HL-60 (cell line): Measurements from ENCODE around the gene VAMP3.

Source experiments
- DNase-seq, 2 experiments: peaks; one replicate each; pipeline ENCODE4 v3.0.0-alpha.2; 2010 to 2020; ENCODE audit warnings: low read depth in 1 of 2, low spot score in 1 of 2
- H3K27ac ChIP-seq: fragments of 250-450 bp; sonication (Bioruptor Pico); replicated peaks from 2 replicates; pipeline ENCODE4 v1.5.1; 2020; ENCODE audit warnings: mild to moderate bottlenecking, moderate library complexity
- H3K27me3 ChIP-seq: fragments of 250-450 bp; sonication (Bioruptor Pico); 2 replicates; pipeline ENCODE4 v1.5.1; 2021; ENCODE audit warnings: mild to moderate bottlenecking, moderate library complexity; ENCODE audit not compliant: insufficient read depth, poor library complexity, severe bottlenecking
- H3K4me3 ChIP-seq: replicated peaks from 2 replicates; pipeline ENCODE4 v1.5.1; 2011; ENCODE audit warnings: mild to moderate bottlenecking, control low read depth, low read length; ENCODE audit not compliant: insufficient read depth
- CTCF ChIP-seq: IDR thresholded peaks from one replicate; pipeline ENCODE4 v1.5.1; 2011; ENCODE audit warnings: low read length, control low read depth, inconsistent platforms; ENCODE audit not compliant: insufficient read depth
- GABPA ChIP-seq: IDR thresholded peaks from 2 replicates; pipeline ENCODE4 v1.6.1; 2012; ENCODE audit warnings: low read depth
- POLR2AphosphoS5 ChIP-seq: IDR thresholded peaks from 2 replicates; pipeline ENCODE4 v1.6.1; 2012; ENCODE audit warnings: low read depth
- REST ChIP-seq: IDR thresholded peaks from 2 replicates; pipeline ENCODE4 v1.6.1; 2012; ENCODE audit warnings: low read depth; ENCODE audit not compliant: insufficient replicate concordance
- SPI1 ChIP-seq: IDR thresholded peaks from 2 replicates; pipeline ENCODE4 v1.6.1; 2012; ENCODE audit warnings: low read depth, mild to moderate bottlenecking, borderline replicate concordance

Gene VAMP3

GRCh38 chr1:7780976-7781375 is 9.9 kb downstream of the VAMP3 start:
- no peaks in the 10 kb centered on the region for H3K27me3 ChIP-seq
- no peak for DNase-seq
- no peak overlapping the region; the same call in 1 of the 2 replicates for H3K27ac ChIP-seq
- no peak overlapping the region for H3K4me3 ChIP-seq
- TF ChIP-seq GABPA (no peak), CTCF (no peak), POLR2AphosphoS5 (no peak)

GRCh38 chr1:7781501-7781900 is 10.4 kb downstream of the VAMP3 start:
- no peak overlapping the region for H3K4me3 ChIP-seq
- H3K27me3 ChIP-seq, result no peaks in the 10 kb centered on the region
- peak in 1 of 2 experiments; percentile 47 for DNase-seq
- peak overlapping the region; percentile 27; the same call in 1 of the 2 replicates for H3K27ac ChIP-seq
- TF ChIP-seq GABPA (no peak), CTCF (no peak), SPI1 (peak; percentile 65; the same call in 1 of the 2 replicates), POLR2AphosphoS5 (no peak), REST (no peak)

- TF ChIP-seq SPI1 (0 out of 2 replicates have a peak, but pooled peaks have one; percentile 7), CTCF (no peak)
- Histone ChIP-seq H3K4me3 (no peak overlapping the region), H3K27me3 (no peaks in the 10 kb centered on the region), H3K27ac (peak overlapping the region; percentile 27)
- peak in 1 of 2 experiments; percentile 60 for DNase-seq
Measured at GRCh38 chr1:7781923-7782495, 10.9 kb downstream of the VAMP3 start.

- no peak for TF ChIP-seq REST
- no peak for TF ChIP-seq POLR2AphosphoS5
- TF ChIP-seq GABPA, result no peak
- no peak for TF ChIP-seq CTCF
- TF ChIP-seq SPI1, result no peak
- Histone ChIP-seq H3K27me3 (no peaks in the 10 kb centered on the region), H3K27ac (0 out of 2 replicates have a peak overlapping the region, but pooled peaks have one; percentile 8), H3K4me3 (peak overlapping the region; percentile 44)
- no peak for DNase-seq
Measured at GRCh38 chr1:7783178-7783711, 12.1 kb downstream of the VAMP3 start.
